ENCODE measurements around the gene ADGRG1. TPM values are rescaled to one million over a fixed set of nuclear protein-coding genes. Genes with fewer than 3 reads are reported as not detected.

ADGRG1 gene
- total RNA-seq, 2 donors from 2014 or later, result 4.8 to 13.7 TPM

- Mint-ChIP-seq H3K4me1 (ENCODE audit: low read depth in 2 of 2) (peaks cover 31 to 39% of the 10 kb centered on the region in 2 donors), H3K9me3 (no peaks in the 10 kb centered on the region), H3K27ac (peak overlapping the region; percentile 58 to 83), H3K36me3 (no peaks in the 10 kb centered on the region), H3K27me3 (no peaks in the 10 kb centered on the region), H3K4me3 (no peak overlapping the region)
- no peak for DNase-seq (ENCODE audit: low spot score)
- no peak for ATAC-seq
These were observed 33.1 kb downstream of the ADGRG1 start for GRCh38 chr16:57661510-57661909.

GRCh38 chr16:57661936-57662906 lies 33.8 kb downstream of the ADGRG1 start:
- DNase-seq (ENCODE audit: low spot score) (no peak), ATAC-seq (no peak)
- Mint-ChIP-seq H3K27me3 (no peaks in the 10 kb centered on the region), H3K27ac (peak overlapping the region; percentile 58 to 83), H3K9me3 (no peaks in the 10 kb centered on the region), H3K36me3 (no peaks in the 10 kb centered on the region), H3K4me1 (ENCODE audit: low read depth in 2 of 2) (peaks cover 28 to 36% of the 10 kb centered on the region in 2 donors), H3K4me3 (no peak overlapping the region)

- H3K27ac Mint-ChIP-seq, result peak overlapping the region; percentile 64 to 83
- H3K36me3 Mint-ChIP-seq, result no peaks in the 10 kb centered on the region
- ATAC-seq (no peak), DNase-seq (ENCODE audit: low spot score) (no peak)
- no peaks in the 10 kb centered on the region for H3K9me3 Mint-ChIP-seq
- H3K4me3 Mint-ChIP-seq, result no peak overlapping the region
- peaks cover 20 to 34% of the 10 kb centered on the region in 2 donors for H3K4me1 Mint-ChIP-seq (ENCODE audit: low read depth in 2 of 2)
- no peaks in the 10 kb centered on the region for H3K27me3 Mint-ChIP-seq
These were observed 35.0 kb downstream of the ADGRG1 start for GRCh38 chr16:57663436-57663835.

DNA sequence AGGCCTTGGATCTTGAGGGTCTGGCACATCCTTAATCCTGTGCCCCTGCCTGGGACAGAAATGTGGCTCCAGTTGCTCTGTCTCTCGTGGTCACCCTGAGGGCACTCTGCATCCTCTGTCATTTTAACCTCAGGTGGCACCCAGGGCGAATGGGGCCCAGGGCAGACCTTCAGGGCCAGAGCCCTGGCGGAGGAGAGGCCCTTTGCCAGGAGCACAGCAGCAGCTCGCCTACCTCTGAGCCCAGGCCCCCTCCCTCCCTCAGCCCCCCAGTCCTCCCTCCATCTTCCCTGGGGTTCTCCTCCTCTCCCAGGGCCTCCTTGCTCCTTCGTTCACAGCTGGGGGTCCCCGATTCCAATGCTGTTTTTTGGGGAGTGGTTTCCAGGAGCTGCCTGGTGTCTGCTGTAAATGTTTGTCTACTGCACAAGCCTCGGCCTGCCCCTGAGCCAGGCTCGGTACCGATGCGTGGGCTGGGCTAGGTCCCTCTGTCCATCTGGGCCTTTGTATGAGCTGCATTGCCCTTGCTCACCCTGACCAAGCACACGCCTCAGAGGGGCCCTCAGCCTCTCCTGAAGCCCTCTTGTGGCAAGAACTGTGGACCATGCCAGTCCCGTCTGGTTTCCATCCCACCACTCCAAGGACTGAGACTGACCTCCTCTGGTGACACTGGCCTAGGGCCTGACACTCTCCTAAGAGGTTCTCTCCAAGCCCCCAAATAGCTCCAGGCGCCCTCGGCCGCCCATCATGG lies 35.7 kb downstream of the ADGRG1 start:
- no peaks in the 10 kb centered on the region for H3K36me3 Mint-ChIP-seq
- ATAC-seq (no peak), DNase-seq (ENCODE audit: low spot score) (no peak)
- H3K4me1 Mint-ChIP-seq (ENCODE audit: low read depth in 2 of 2), result peaks cover 25 to 39% of the 10 kb centered on the region in 2 donors
- H3K27ac Mint-ChIP-seq, result peak overlapping the region; percentile 64 to 94
- no peaks in the 10 kb centered on the region for H3K27me3 Mint-ChIP-seq
- H3K9me3 Mint-ChIP-seq, result no peaks in the 10 kb centered on the region
- H3K4me3 Mint-ChIP-seq, result no peak overlapping the region

GRCh38 chr16:57664662-57665025 lies 36.2 kb downstream of the ADGRG1 start:
- Mint-ChIP-seq H3K27me3 (no peaks in the 10 kb centered on the region), H3K27ac (peak overlapping the region; percentile 64 to 94), H3K4me1 (ENCODE audit: low read depth in 2 of 2) (peaks cover 29 to 44% of the 10 kb centered on the region in 2 donors), H3K9me3 (no peaks in the 10 kb centered on the region), H3K36me3 (no peaks in the 10 kb centered on the region), H3K4me3 (no peak overlapping the region)
- DNase-seq (ENCODE audit: low spot score) (no peak), ATAC-seq (no peak)

- ATAC-seq (no peak), DNase-seq (ENCODE audit: low spot score) (no peak)
- H3K27me3 Mint-ChIP-seq, result no peaks in the 10 kb centered on the region
- H3K9me3 Mint-ChIP-seq, result no peaks in the 10 kb centered on the region
- H3K4me3 Mint-ChIP-seq, result no peak overlapping the region
- H3K27ac Mint-ChIP-seq, result peak overlapping the region in 1 of 2 donors; percentile 94
- H3K4me1 Mint-ChIP-seq (ENCODE audit: low read depth in 2 of 2), result peaks cover 30 to 46% of the 10 kb centered on the region in 2 donors
- H3K36me3 Mint-ChIP-seq, result no peaks in the 10 kb centered on the region
These were observed 37.1 kb downstream of the ADGRG1 start for GRCh38 chr16:57665541-57665940.

GRCh38 chr16:57666353-57667047 lies 38.1 kb downstream of the ADGRG1 start:
- Mint-ChIP-seq H3K27ac (no peak overlapping the region), H3K27me3 (no peaks in the 10 kb centered on the region)

DNA sequence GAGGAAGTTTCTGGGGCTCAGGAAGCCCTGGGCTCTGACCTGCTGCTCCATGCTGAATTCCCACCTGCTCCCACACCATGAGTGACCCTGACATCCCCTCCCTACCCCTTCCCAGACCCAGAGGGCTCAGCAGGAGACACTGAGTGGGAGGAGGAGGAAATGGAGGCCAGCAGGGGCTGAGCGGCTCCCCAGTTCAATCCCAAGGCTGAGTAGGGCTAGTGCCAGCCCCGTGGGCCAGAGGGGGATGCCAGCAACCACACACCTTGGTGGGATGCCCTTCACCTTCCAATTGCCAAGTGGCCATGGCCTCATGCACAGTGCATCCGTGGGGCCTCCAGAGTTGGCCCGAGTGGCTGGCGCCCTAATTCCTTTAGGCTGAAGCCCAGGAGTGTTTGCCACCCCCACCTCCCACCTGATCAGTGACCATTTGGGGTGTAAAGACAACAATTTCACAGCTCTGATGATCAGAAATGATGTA lies 38.7 kb downstream of the ADGRG1 start:
- H3K36me3 Mint-ChIP-seq, result no peaks in the 10 kb centered on the region
- peak in 1 of 2 donors; percentile 0 for ATAC-seq
- no peak for DNase-seq (ENCODE audit: low spot score)
- H3K27ac Mint-ChIP-seq, result peak overlapping the region; percentile 71 to 84
- H3K27me3 Mint-ChIP-seq, result no peaks in the 10 kb centered on the region
- H3K4me3 Mint-ChIP-seq, result peak overlapping the region; percentile 55
- peaks cover 33 to 46% of the 10 kb centered on the region in 2 donors for H3K4me1 Mint-ChIP-seq (ENCODE audit: low read depth in 2 of 2)
- H3K9me3 Mint-ChIP-seq, result no peaks in the 10 kb centered on the region

More at GRCh38 chr16:57666353-57667047, 38.1 kb downstream of the ADGRG1 start:
- Mint-ChIP-seq H3K4me1 (ENCODE audit: low read depth in 2 of 2) (peaks cover 33 to 50% of the 10 kb centered on the region in 2 donors), H3K36me3 (no peaks in the 10 kb centered on the region), H3K9me3 (no peaks in the 10 kb centered on the region), H3K4me3 (no peak overlapping the region)
- DNase-seq (ENCODE audit: low spot score) (no peak), ATAC-seq (no peak)

DNA sequence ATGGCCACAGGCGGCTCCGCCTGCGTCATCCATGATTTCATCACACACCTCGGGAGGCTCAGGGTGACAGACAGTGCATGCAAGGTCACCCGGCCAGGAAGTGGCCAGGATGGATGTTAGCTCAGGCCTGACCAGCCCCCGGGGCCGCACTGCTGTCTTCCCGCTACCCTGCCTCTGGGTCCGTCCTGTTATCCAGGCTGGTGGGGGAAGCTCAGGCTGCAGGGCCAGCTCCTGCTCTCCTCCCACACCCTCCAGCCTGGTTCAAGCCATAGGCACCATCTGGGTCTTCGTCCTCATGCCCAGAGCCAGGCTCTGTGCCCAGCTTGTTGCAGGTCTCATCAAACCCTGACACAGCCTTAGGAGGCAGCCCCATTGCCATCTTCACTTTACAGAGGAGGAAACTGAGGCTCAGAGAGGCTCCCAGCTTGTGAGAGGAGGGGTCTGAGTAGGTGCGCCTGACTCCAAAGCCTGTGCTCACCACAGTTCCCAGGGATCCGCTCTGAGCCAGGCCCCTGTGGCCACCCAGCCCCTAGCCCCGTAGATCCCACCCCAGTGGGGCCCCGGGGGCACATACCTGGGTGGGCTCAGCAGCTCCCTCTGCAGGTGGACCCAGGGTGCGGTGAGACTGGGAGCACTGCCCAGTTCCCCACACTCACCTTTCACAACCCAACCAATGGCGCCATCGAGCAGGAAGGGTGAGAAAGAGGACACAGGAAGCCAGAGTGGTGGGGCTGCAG lies 39.3 kb downstream of the ADGRG1 start:
- Mint-ChIP-seq H3K27ac (peak overlapping the region; percentile 71 to 84), H3K4me3 (peak overlapping the region; percentile 77), H3K9me3 (no peaks in the 10 kb centered on the region), H3K27me3 (no peaks in the 10 kb centered on the region), H3K36me3 (no peaks in the 10 kb centered on the region), H3K4me1 (ENCODE audit: low read depth in 2 of 2) (peaks cover 33 to 41% of the 10 kb centered on the region in 2 donors)
- ATAC-seq (peak; percentile 89 to 94), DNase-seq (ENCODE audit: low spot score) (peak; percentile 90)

DNA sequence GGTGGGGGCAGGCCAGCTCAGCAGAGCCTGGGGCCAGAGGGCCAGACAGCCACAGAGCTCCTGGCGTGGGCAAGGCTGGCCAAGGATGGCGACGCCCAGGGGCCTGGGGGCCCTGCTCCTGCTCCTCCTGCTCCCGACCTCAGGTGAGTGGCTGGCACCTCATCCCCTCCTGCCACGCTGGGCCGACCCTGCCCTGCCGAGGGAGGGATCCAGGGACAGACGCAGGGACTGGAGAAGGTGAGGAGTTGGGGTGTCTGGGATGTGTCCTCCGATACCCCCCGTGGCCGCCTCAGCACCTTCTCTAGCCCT lies 39.8 kb downstream of the ADGRG1 start, which contains the start of gene ADGRG3:
TSS of gene ADGRG3 (plus strand) at position 44 of the 309 bp plus-strand sequence. CDS start at position 86, 42 bp downstream.
- no peak for ATAC-seq
- H3K27me3 Mint-ChIP-seq, result no peaks in the 10 kb centered on the region
- peak within 1 kb of the TSS; percentile 77 for H3K4me3 Mint-ChIP-seq
- DNase-seq (ENCODE audit: low spot score), result no peak
- H3K36me3 Mint-ChIP-seq, result no peaks in the 10 kb centered on the region
- H3K27ac Mint-ChIP-seq, result peak within 1 kb of the TSS; percentile 85 to 96
- no peaks in the 10 kb centered on the region for H3K9me3 Mint-ChIP-seq
- peaks cover 34 to 41% of the 10 kb centered on the region in 2 donors for H3K4me1 Mint-ChIP-seq (ENCODE audit: low read depth in 2 of 2)

DNA sequence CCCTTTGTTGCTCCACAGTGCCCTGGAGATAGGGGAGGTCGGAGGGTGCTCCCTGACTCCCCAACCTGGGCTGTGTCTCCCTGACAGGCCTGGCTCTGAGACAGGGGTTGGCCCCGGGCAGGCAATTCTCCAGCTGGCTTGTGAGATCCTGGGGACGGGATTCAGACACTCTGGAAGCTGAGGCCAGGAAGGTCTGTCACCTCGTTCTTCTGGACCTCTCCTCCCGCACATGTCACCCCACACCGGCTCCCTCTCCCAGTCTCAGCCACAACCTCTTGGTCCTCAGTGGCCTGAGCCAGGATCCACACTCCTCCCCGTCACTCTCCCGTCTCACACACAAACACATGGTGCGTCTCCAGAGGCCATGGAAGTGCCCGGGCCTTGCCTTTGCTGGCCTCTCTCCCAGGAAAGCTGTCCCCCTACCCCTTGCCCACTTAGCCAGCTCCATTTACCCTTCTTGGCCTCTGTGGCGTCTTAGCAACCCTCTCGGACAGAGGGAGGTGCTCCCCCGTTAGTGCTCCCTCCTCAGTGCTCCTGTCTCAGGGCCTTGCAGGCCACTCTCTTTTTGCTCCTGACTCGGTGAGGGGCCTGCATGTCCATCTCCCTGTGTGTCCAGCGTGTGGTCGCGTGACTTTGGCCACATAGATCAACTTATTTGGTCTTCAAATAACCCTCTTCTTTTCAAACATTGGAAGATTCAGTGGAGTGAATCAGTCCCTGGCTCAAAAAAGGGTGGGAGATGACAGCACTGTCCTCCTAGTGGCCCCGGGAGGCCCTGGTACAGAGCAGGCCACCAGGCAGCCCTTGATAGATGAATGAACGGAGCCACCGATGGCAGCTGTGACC lies 40.4 kb downstream of the ADGRG1 start:
- Mint-ChIP-seq H3K27ac (peak overlapping the region; percentile 85 to 96), H3K36me3 (no peaks in the 10 kb centered on the region), H3K4me1 (ENCODE audit: low read depth in 2 of 2) (peaks cover 40 to 45% of the 10 kb centered on the region in 2 donors), H3K9me3 (no peaks in the 10 kb centered on the region), H3K4me3 (peak overlapping the region; percentile 77), H3K27me3 (no peaks in the 10 kb centered on the region)
- ATAC-seq (no peak), DNase-seq (ENCODE audit: low spot score) (no peak)

DNA sequence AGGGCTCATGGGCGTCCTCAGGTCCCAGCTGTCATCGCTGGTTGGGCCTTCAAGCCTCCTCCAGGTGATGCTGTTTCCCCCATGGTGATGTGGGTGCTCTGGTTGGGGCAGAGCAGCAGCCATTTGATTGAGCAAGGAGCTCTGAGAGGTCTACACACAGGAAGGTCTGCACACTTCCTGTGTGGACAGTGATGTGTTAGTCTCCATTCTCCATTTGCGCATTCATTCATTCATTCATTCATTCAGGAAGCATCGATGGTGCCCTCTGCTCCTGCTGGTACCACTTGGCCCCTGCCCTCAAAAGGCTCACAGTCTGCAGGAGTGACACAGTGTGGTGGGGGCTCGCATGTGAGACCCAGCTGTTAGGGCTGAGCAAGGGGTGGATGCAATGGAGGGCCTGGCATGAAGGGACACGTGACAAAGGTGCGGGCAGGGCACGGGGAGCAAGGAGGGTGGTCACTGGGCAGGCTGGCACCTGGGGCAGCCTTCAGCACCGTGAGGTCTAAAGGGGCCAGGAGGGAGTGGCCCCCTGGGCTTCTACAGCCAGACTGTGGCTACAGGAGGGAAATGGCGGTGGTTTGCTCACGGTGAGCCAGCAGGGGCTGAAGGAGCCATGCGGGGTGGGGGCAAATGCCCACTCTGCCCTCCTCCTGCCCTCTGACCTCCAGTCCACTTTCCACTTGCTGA lies 41.2 kb downstream of the ADGRG1 start:
- peak overlapping the region; percentile 85 to 96 for H3K27ac Mint-ChIP-seq
- peak overlapping the region; percentile 77 for H3K4me3 Mint-ChIP-seq
- H3K9me3 Mint-ChIP-seq, result no peaks in the 10 kb centered on the region
- ATAC-seq, result peak; percentile 46 to 48
- DNase-seq (ENCODE audit: low spot score), result no peak
- peaks cover 39 to 42% of the 10 kb centered on the region in 2 donors for H3K4me1 Mint-ChIP-seq (ENCODE audit: low read depth in 2 of 2)
- no peaks in the 10 kb centered on the region for H3K36me3 Mint-ChIP-seq
- no peaks in the 10 kb centered on the region for H3K27me3 Mint-ChIP-seq

Measured in natural killer cell treated with Interleukin-12 subunit alpha and Interleukin-12 subunit beta and Interleukin-15 and Interleukin-18, amount 100 ng/mL, for 72 hours (primary cell).